Esophagus squamous epithelium (tissue), 5 donors: ENCODE data around the gene TEX48. TPM values are rescaled to one million over a fixed set of nuclear protein-coding genes. Genes with fewer than 3 reads are reported as not detected.

ENCODE experiments used
- DNase-seq: peaks from one replicate; lab custom pipeline; 2025; lab: John Stamatoyannopoulos, UW
- H3K27ac ChIP-seq, 4 donors: fragments of 200-600 bp; sonication (generic); one replicate each; pipeline ENCODE4 v1.5.1; 2016 to 2019; ENCODE audit warnings: mild to moderate bottlenecking in 1 of 4
- H3K27me3 ChIP-seq, 4 donors: fragments of 200-600 bp; sonication (generic); 1 replicate in 3 of 4; 2 replicates in 1 of 4; pipeline versions ENCODE4 v1.5.1 to v1.6.0; 2017 to 2021; ENCODE audit warnings: antibody characterized with exemption in 1 of 4
- H3K36me3 ChIP-seq, 3 donors: fragments of 200-600 bp; sonication (generic); one replicate each; pipeline ENCODE4 v1.5.1; 2016 to 2019
- H3K4me1 ChIP-seq, 3 donors: fragments of 200-600 bp; sonication (generic); one replicate each; pipeline ENCODE4 v1.5.1; 2017 to 2019
- H3K4me3 ChIP-seq, 4 donors: fragments of 200-600 bp; sonication (generic); 1 replicate in 3 of 4; 2 replicates in 1 of 4; pipeline ENCODE4 v1.5.1; 2016 to 2019; ENCODE audit warnings: mild to moderate bottlenecking in 2 of 4, moderate library complexity in 1 of 4
- H3K9me3 ChIP-seq, 3 donors: fragments of 200-600 bp; sonication (generic); one replicate each; pipeline ENCODE4 v1.5.1; 2016 to 2019
- CTCF ChIP-seq, 6 experiments: fragments of 450-650 bp in 4 of 6; fragments of 200-600 bp in 2 of 6; sonication (generic) in 2 of 6; IDR thresholded peaks; one replicate each; pipeline ENCODE4 v1.5.1; 2016 to 2019; ENCODE audit warnings: antibody characterized with exemption in 6 of 6, mild to moderate bottlenecking in 4 of 6, moderate library complexity in 4 of 6
- POLR2A ChIP-seq, 4 donors: fragments of 450-650 bp; IDR thresholded peaks; one replicate each; pipeline ENCODE4 v1.6.1; 2017; ENCODE audit warnings: antibody characterized with exemption in 4 of 4, mild to moderate bottlenecking in 4 of 4, moderate library complexity in 3 of 4
- WGBS, 2 donors: methylation state at CpG; one replicate each; pipeline ENCODE4 v1.1.5; 2018; 5-methylcytosine and 5-hydroxymethylcytosine counted together
- intact Hi-C: fragments of 100-400 bp; cut with DNase I; formaldehyde crosslinking; loops from one replicate; pipeline ENCODE4 v1.15.0; 2022
- total RNA-seq, 4 donors: library from RNA; depleted of rRNA; stranded (reverse); fragments of >200 nt; gene quantifications; one replicate each; pipeline ENCODE4 v1.1.0, GENCODE V29; 2016
- donor health status: DM: yes; HTN: yes; CAD: no.

Gene TEX48
- total RNA-seq, 4 donors from 2014 or later: not detected

- TF ChIP-seq POLR2A (IDR thresholded peaks at IDR 0.05) (no peak), CTCF (IDR thresholded peaks at IDR 0.05) (no peak)
- no peak for DNase-seq
- Histone ChIP-seq H3K4me1 (no peaks in the 10 kb centered on the region), H3K36me3 (peaks cover 0 to 100% (median 14%) of the 10 kb centered on the region in 3 donors), H3K4me3 (no peak overlapping the region), H3K27me3 (no peaks in the 10 kb centered on the region), H3K9me3 (no peaks in the 10 kb centered on the region), H3K27ac (no peak overlapping the region)
- 86 to 96% methylated on average over 5 to 8 of the region's 8 CpGs for WGBS, 2 donors
- intact Hi-C loops: no loop called here
Observed at GRCh38 chr9:114638404-114638803, 43.6 kb downstream of the TEX48 start.

GRCh38 chr9:114634387-114634786 lies 47.6 kb downstream of the TEX48 start:
- Histone ChIP-seq H3K27me3 (no peaks in the 10 kb centered on the region), H3K4me3 (no peak overlapping the region), H3K4me1 (no peaks in the 10 kb centered on the region), H3K27ac (no peak overlapping the region), H3K36me3 (peaks cover 0 to 100% (median 28%) of the 10 kb centered on the region in 3 donors), H3K9me3 (no peaks in the 10 kb centered on the region)
- no peak for DNase-seq
- intact Hi-C loops: no loop called here
- TF ChIP-seq CTCF (IDR thresholded peaks at IDR 0.05): no peak
- no peak for TF ChIP-seq POLR2A (IDR thresholded peaks at IDR 0.05)
- WGBS, 2 donors: 83 to 86% methylated on average over 4 to 6 of the region's 6 CpGs

- WGBS, 2 donors: 78 to 92% methylated on average over 6 to 8 of the region's 11 CpGs
- Histone ChIP-seq H3K4me1 (no peaks in the 10 kb centered on the region), H3K9me3 (no peaks in the 10 kb centered on the region), H3K4me3 (no peak overlapping the region), H3K27ac (no peak overlapping the region), H3K27me3 (no peaks in the 10 kb centered on the region), H3K36me3 (peaks cover 0 to 100% (median 33%) of the 10 kb centered on the region in 3 donors)
- no peak for DNase-seq
- intact Hi-C loops: no loop called here
- no peak for TF ChIP-seq POLR2A (IDR thresholded peaks at IDR 0.05)
- TF ChIP-seq CTCF (IDR thresholded peaks at IDR 0.05): no peak
Observed at GRCh38 chr9:114633438-114634089, 48.4 kb downstream of the TEX48 start.

GRCh38 chr9:114631166-114631565 lies 50.8 kb downstream of the TEX48 start:
- no peak for TF ChIP-seq POLR2A (IDR thresholded peaks at IDR 0.05)
- H3K36me3 ChIP-seq: peaks cover 0 to 100% (median 39%) of the 10 kb centered on the region in 3 donors
- H3K27me3 ChIP-seq: no peaks in the 10 kb centered on the region
- no peaks in the 10 kb centered on the region for H3K9me3 ChIP-seq
- DNase-seq: no peak
- no peak overlapping the region for H3K27ac ChIP-seq
- no peaks in the 10 kb centered on the region for H3K4me1 ChIP-seq
- intact Hi-C loops: no loop called here
- WGBS, 2 donors: 51 to 54% methylated on average over 2 of the region's 2 CpGs
- no peak overlapping the region for H3K4me3 ChIP-seq

- Histone ChIP-seq H3K27me3 (no peaks in the 10 kb centered on the region), H3K36me3 (peaks cover 0 to 97% (median 37%) of the 10 kb centered on the region in 3 donors), H3K9me3 (no peaks in the 10 kb centered on the region), H3K4me3 (no peak overlapping the region), H3K27ac (no peak overlapping the region), H3K4me1 (no peaks in the 10 kb centered on the region)
- no peak for DNase-seq
- WGBS, 2 donors: 74 to 79% methylated on average over 6 to 7 of the region's 7 CpGs
- TF ChIP-seq POLR2A (IDR thresholded peaks at IDR 0.05) (no peak), CTCF (IDR thresholded peaks at IDR 0.05) (no peak)
- intact Hi-C loops: no loop called here
Observed at GRCh38 chr9:114629563-114630090, 52.4 kb downstream of the TEX48 start.
